GM18517 (cell line): ENCODE data around the gene UBR2.
A peak's percentile ranks its signal among the peaks of the same experiment; 100 is the strongest.

Source experiments
- ATAC-seq: cut with Tn5 transposase; IDR thresholded peaks from one replicate; pipeline ENCODE4 v1.9.1; 2021; ENCODE audit warnings: mild to moderate bottlenecking, moderate library complexity; ENCODE audit not compliant: unreplicated experiment

The UBR2 gene

DNA sequence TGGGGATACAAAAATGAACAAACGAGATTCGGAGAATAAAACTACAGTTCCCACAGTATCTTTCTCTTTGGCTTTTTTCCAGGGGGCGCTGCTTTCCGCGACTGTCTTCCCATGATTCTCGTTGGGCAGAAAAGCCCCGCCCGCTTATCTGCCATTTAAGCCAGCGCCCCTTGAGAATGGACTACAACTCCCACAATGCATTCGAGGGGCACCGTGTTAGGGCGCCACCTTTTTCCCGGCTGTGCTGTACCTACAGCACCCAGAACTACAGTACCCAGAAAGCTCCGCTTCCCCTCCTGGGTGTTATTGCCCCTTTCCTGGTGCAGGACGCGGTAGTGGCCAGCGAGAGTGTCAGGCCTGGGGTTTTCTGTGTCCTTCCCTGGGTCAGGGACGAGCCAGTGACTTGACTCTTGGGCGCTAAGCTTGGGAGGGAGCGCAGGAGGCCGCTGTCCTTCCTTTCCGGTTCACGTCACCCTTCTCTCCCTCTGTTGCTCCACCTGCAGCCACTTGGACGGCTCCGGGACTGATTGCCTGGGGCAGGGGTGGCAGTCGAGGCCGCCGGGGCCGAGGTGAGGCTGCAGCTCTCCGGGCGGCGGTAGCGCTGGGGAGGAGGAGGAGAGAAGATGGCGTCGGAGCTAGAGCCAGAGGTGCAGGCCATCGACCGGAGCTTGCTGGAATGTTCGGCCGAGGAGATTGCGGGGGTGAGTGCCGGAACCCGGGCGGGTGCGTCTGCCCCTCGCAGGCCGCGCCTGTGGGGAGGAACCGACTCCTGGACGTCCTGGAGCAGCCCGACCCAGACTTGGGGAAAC, at the start of gene UBR2:
UBR2 (plus strand) TSS at position 333 of the 809 bp plus-strand sequence; CDS start at position 624, 291 bp downstream.
- ATAC-seq: peak; percentile 88

DNA sequence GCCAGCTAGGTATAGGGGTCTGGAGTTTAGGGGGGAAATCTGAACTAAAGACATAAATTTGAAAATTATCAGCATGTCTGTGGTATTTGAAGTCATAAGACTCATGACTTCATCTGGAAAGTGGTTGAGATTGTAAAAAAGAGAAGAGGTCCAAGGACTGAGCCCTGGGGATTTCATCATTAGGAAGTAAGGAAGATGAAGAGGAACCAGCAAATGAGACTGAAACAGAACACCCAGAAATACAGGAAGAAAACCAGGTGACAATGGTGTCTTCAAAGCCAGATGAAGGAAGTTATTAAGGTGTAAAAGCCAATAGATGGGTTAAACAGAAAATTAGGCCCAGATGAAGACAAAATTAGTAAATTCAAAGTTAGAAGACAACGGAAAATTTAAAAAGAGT, 49.1 kb upstream of the UBR2 start:
- ATAC-seq: no peak

DNA sequence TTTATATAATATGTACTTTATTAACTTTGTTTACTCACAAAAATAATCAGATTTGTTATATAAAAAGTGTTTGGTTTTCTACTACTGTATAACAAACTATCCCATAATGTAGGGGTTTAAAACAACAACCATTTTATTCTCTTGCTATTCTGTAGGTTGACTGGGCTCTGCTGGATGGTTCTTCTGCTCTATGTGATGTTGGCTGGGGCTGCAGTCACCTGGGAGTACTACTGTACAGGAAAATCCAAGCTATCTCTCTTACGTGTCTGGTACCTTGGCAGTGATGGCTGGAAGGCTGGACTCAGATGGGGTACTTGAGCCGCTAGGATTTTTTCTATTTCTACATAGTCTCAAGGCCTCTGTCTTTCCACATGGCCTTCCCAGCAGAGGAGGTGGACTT, 44.0 kb upstream of the UBR2 start:
- no peak for ATAC-seq

DNA sequence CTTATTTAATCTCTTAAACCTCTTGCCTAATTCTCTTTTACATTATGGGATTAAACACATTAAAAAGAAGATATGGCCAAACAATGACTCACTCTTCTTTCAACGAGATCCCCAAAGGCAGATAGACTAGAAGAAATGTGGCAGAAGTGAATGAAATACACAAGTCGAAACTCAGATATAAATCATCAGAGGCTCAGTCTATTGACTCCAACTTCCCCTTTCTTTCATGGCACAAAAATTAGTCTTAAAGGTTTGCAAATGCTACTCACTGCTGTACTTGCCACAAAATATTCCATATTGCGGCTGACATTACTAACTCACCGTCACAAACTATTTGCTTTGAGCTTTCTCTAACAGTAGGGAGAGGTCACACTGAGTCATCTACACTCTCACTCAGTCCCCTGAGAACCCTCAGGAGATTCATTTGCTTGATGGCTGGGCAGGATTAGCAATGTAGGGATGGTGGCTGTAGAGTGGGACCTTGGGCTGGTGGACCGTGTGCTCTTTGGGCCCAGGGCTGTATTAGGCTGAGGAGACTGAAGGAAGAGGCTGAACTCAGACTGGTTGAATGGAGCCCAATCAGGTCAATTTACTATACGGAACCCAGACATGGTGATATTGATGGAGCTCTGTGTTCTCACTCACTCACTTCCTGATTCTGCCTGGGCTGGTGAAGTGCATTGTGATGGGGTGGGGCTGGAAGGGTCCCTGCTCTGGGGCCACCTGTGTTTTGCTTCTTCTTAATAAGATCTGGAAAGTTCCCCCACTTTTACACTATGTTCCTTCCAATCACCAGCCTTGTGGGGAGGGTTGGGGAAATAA, 42.8 kb upstream of the UBR2 start:
- ATAC-seq: no peak

DNA sequence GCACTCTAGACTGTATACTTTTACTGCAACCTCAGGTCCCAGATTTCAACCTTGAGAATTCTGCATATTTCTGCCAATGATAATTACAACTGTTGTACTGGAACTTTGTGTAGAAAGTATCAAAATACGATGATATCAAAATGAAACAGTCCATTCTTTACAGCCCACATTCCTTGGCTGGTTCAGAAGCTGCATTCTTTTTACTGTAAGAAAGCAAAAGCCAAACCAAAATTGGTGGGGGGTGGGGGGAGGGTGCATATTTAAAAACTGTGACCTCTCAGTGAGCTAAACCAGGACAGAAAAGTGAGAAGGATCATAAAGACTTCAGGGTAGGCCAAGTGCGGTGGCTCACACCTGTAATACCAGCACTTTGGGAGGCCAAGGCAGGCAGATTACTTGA, 41.8 kb upstream of the UBR2 start:
- no peak for ATAC-seq

DNA sequence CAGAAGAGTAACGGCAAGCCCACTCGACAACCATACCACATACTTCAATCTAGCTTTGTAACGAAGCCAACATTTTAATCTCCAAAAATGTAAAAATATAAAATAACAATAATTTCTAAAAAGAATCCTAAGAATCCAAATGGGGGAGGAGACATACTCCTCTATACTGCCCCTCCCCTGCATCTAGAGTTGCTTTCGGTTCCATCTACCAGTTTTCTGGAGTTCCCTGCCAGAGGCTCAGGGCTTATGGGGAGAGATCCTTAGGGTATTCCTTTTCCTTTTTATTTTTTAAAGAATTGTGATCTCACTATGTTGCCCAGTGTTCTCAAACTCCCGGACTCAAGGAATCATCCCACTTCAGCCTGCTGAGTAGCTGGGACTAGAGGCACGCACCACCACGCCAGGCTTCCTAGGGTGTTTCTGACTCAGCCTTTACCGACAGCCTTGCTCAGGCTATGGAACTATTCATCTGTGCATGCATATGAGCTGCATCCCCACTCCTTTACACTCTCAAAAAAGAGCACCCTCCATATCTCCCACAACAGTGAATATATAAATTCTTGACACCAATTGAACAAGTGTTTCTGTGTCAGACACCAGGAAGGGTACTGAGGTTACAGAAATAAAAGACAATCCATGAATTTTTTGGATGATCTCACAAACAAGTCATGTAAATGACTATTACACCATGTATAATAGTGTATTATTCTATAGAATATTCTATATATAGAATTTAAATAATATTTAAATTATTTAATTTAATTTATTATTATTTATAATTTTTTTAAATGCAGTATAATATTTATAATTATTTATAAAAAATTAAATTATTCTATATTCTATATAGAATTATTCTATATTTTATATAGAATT, 40.7 kb upstream of the UBR2 start:
- ATAC-seq: no peak

DNA sequence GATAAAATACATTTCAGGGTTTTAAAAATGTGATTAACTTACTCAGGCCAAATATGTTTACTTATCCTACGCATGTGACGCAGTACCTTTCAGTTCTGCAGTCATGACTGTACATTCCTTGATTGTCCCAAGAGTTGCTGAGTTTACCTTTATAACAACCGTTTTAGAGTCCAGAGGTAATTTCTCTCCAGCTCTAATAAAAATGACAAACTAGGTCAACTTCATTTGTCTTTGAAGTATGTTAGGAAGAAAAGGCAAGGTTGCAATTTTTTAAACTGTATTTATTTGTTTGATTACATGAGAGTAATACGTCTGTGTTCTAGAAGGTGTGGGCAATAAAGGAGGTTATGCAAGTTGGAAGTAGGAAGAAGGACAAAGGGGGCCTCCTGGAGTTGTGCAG, 38.6 kb upstream of the UBR2 start:
- no peak for ATAC-seq

DNA sequence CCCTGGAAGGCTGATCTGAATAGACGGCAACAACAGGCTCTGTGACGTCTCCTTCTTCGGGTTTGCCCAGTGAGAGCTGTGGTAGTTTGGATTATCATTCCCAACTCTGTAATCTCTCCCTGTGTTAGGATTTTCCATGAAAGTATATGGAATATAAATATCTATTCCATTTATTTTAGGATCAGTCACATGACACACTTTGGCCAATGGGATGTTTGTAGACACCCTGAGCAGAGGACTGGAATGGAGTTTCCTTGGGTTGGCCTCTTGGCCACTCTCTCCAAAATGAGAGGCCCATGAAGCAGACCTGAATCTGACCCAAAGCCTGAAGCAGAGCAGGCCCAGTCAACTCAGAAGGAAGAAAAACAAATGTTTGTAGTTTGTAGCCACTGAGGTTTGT, 37.2 kb upstream of the UBR2 start:
- ATAC-seq: no peak

DNA sequence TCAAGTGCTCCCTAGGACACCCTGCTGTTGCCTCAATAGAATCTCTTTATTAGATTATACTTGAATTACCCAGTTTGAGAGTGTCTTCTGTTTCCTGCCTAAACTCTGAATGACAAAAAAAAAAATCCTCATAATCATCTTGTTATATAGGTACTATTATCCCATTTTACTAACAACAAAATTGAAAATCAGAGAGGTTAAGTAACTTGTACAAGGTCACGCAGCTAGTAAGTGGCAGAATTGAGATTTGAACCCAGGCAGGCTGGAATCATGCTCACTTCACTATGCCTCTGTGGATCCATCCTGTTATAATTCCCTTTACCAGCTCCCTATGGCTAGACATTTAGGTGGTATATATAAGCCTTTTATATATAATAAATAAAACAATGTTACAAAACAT, 36.6 kb upstream of the UBR2 start:
- no peak for ATAC-seq

DNA sequence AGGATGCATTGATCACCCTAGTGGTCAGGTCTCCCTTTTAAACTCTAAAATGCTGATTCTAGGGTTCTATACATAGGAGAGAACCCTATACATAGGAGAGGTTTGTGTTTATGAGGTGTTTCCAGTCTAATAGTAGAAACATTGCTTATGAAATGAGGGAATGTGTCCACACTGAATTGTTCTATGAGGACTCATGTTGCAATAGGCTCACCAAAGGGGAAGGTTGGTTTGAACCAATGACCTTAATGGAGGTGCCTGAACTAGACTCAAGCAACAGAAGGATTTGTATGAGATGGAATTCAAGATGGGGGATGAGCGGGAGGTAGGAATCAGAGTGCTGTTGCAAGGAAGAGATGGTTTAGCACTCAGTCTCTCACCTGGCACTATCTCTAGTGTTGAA, 33.5 kb upstream of the UBR2 start:
- no peak for ATAC-seq

DNA sequence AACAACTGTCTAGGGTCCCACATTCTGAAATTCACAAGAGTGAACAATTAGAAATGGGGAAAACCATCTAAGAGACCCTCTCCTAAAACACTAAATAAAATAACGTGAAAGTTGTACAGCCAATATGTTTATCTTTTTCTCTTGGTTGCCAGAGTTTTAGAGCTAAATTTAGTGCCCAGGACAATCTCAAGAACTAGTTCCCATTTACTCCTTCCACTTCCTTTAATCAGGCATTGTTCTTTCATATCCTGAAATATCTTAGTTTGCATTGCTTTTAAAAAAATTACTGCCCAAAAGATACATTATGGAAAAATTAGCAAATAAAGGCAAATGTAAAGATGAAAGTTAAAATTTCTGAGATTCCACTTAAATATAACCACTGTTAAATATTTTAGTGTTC, 33.1 kb upstream of the UBR2 start:
- ATAC-seq: no peak

DNA sequence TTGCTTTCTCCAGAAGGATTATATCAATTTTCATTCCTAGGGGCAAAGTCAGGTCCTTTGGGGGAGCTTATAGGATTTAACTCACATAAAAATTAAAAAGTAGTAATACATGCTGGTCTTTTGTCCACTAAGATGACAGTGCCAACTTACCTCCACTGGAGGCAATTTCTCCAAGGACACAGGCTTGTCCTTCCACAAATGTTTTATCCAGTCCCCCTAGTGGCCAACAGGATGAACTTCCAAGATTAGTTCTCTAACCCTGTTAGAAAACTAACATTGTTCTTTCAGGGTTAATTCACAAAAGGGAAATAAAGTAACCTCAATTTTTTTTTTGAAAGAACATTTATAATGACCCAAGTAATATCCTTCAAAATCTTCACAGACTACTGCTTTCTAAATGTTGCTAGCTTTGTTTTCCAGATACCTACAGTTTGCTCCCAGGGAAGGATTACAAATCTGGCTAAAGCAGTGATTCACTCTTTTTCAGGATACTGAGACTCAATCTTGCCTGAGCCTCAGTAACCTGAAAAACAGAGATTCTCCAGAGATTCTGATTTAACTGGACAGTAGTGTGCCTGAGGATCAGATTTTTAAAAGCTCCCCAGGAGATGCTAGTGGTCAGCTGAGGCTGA, 31.7 kb upstream of the UBR2 start:
- ATAC-seq: no peak

DNA sequence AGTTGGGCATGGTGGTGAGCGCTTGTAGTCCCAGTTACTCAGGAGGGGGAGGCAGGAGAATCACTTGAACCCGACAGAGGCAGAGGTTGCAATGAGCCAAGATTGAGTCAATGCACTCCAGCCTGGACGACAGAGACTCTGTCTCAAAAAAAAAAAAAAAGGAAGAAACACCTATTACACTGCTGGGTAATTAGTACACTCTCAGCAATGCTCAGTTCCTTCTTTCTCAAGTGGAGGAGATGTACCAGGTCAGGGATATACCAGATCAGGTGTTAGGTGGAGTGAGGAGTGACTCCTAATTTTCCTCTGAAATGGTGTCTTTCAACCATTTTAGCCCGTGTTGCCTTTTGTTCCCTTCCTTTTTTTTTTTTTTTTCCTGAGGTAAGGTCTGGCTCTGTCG, 30.0 kb upstream of the UBR2 start:
- no peak for ATAC-seq

DNA sequence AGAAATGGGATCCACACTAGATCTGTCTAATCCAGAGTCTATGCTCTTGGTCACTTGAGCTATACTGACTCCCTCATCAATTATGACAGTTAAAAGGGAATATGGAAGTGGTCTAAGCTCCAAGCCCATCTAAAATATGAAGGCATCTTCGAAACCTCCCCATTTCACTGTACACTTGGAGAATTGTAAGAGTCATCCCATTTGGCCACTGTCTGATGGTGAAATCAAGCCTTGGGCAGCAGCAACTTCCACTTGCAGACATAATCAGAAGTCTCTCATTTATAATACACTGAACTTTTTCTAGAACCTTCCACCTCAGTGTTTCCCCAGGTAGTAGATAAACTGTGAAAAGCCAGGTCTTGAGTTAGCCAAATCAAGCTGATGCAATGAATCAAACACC, 26.3 kb upstream of the UBR2 start:
- no peak for ATAC-seq

DNA sequence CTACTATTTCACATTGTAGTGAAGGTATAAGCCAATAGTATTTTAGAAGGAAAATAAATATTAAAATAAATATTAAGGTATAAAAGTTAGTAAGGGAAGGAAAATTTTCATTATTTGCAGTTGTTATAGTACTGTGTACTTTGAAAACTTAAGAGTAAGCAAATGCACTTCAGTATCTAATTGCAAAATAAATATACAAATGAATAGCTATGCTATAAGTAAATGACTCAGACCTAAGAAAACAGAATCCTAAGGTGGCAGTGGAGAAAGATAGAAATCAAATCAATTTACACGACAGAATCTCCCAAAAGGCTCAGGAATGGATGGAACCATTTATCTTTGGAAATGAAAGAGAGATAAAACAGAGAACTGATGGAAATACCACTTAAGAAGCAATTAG, 24.7 kb upstream of the UBR2 start:
- no peak for ATAC-seq

DNA sequence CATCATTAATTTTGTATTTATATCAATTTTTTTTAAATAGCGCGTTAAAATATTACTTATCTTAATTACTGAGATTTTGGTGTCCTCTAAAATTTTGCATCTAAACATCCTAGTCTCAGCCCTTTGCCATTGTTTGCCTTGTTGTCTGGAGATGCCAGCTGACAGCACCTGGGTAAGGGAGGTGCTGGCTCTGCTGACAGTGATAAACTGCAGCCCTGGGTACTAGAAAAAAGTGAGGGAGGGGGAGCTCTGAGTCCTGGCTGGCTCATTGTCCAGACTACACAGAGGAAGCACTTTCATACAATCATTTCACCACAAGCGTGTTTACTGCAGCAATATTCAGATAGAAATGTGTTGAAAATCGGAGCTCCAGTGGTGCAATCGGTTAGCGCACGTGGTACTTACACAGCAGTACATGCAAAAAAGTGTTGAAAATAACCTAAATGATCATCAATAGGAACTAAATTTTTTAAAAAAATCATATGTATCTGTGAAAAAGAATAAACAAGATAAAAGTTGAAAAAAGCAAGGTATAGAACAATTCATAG, 18.5 kb upstream of the UBR2 start:
- no peak for ATAC-seq

DNA sequence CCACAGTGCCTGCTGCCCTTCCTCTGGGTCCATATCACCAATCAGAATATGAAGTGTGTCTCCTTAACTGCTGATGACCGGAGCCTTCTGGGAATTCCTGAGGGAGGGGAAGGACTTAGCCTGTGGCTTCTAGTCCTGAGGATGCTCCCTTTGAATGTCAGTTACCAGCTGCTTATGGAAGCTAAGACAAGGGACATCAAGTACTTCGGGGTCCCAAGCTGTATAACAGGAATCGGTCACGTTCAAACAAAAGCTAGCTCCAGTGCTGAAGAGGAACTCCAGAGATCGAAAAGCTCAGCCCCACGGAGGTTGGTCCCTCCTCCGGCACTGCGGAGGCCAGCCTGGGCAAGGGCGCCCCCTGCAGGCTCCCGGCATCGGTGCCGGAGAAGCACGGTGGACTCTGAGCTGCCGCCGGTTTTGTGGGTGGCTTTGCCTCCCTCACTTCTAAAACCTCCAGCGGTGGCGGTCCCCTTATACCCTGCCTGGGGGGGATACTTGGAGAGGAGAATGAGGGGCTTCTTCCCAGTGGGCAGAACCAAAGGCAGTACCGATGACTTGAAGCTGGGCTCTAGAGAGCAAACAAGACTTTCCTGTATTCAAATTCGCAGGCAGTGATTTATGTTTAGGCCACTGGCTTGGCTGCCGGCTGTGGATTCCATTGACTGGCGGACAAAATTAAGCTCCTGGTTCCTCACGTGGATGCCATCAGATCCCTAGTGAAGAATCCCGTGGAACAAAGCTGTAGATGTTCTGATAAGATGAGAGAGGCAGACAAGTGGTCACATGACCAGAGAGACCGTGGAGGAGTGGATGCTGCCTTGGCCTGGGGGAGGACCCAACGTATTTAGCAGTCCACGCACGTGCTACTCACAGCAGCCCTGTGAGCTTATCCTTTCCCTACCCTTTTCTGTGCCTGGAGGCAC, 16.2 kb upstream of the UBR2 start:
- peak; percentile 86 for ATAC-seq

DNA sequence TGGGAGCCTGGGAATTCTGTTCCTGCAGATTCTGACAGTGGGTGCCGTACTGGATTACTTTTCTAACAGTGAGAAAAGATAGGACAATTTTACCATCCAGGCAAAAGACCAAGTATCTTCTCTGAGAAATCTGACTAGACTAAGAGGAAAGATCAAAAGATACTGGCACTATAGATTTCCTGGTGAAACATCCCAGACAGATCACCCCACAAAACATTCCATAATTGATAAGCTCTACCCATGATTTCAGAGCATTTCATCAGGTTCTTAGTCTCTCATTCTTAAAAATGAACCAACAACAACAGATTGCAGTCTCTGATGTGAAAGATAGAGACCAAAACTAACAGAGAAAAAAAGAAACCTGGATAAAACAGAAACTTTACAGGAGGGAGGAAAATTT, 13.6 kb upstream of the UBR2 start:
- no peak for ATAC-seq

DNA sequence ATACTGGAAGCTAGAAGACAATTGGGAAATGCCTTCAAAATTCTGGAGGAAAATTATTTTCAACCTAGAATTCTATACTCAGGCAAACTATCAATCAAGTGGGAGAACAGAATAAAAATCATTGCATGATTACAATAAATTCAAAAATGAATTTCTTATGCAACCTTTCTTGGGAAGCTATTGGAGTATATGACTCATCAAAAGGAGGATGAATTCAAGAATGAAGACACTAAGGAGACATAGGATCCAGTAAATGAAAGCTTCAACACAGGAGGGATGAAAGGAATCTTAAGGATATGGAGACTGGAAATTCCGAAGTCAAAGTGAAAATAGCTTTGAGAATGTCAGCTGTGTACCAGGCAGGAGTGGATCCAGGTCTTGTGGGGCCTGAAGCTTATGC, 12.6 kb upstream of the UBR2 start:
- ATAC-seq: no peak

DNA sequence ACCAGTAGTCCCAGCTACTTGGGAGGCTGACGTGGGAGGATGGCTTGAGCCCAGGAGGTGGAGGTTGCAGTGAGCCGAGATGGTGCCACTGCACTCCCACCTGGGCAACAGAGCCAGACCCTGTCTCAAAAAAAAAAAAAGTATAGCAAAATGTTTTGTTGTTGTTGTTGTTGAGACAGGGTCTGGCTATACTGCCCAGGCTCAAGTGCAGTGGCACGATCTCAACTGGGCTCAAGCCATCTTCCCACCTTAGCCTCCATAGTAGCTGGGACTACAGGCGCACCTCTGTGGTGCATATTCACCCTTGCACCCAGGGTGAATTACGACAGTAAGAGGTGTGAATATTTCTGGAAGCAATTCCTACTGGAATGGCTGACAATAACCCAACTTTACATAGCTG, 11.4 kb upstream of the UBR2 start:
- no peak for ATAC-seq
